ENCODE results near the gene MUC20. TPM values are rescaled to one million over a fixed set of nuclear protein-coding genes. Genes with fewer than 3 reads are reported as not detected.

MUC20 gene
- polyA plus RNA-seq, 1 donor (not counting 4 experiments of a cell fraction or from before 2014, with no cell fraction given), result 0.21 TPM

- H3K27ac ChIP-seq (ENCODE audit: control insufficient read depth, insufficient read depth, low read length), result no peak overlapping the region
- dilution Hi-C loops (cut with MboI; ENCODE audit: extremely low pct_ligation_motif_present, low sequenced_read_pairs), result no loop called here
- TF ChIP-seq EZH2 (IDR thresholded peaks at IDR 0.05; ENCODE audit: low read length) (no peak), CTCF (optimal IDR thresholded peaks at IDR 0.05 in 1 of 3, IDR thresholded peaks at IDR 0.05 in 1 of 3, conservative IDR thresholded peaks at IDR 0.05 in 1 of 3; ENCODE audit: extremely low read depth in 1 of 3, insufficient read depth in 2 of 3, low read length in 3 of 3) (no peak)
Observed at GRCh38 chr3:195744437-195744836, 23.7 kb downstream of the MUC20 start.

GRCh38 chr3:195746346-195746745 is 25.6 kb downstream of the MUC20 start:
- Histone ChIP-seq H3K27me3 (ENCODE audit: control insufficient read depth, extremely low read depth, insufficient read depth, low read length) (peaks cover 3% of the 10 kb centered on the region), H3K9ac (ENCODE audit: control insufficient read depth, extremely low read depth, insufficient read depth, low read length) (no peak overlapping the region), H3K9me3 (ENCODE audit: control insufficient read depth, low read depth, low read length) (no peaks in the 10 kb centered on the region), H4K20me1 (ENCODE audit: control insufficient read depth, extremely low read depth, insufficient read depth, low read length) (no peaks in the 10 kb centered on the region), H3K4me1 (ENCODE audit: control insufficient read depth, extremely low read depth, insufficient read depth, low read length) (no peaks in the 10 kb centered on the region), H3K36me3 (ENCODE audit: control insufficient read depth in 2 of 2, extremely low read depth in 1 of 2, insufficient read depth in 2 of 2, low read length in 2 of 2) (no peaks in the 10 kb centered on the region), H3K9me1 (ENCODE audit: control insufficient read depth, extremely low read depth, insufficient read depth, low read length) (no peaks in the 10 kb centered on the region), H3K27ac (ENCODE audit: control insufficient read depth, insufficient read depth, low read length) (no peak overlapping the region), H3K4me3 (ENCODE audit: control insufficient read depth in 2 of 3, extremely low read depth in 1 of 3, insufficient read depth in 2 of 3, low read depth in 1 of 3, low read length in 3 of 3) (no peak overlapping the region), H3K4me2 (ENCODE audit: control insufficient read depth, extremely low read depth, insufficient read depth, low read depth, low read length) (no peak overlapping the region), H3K79me2 (ENCODE audit: control insufficient read depth, insufficient read depth, low read length) (no peaks in the 10 kb centered on the region), H2AFZ (ENCODE audit: control insufficient read depth, low read length) (no peak overlapping the region)
- no peak for DNase-seq (ENCODE audit: low read depth, low spot score)
- TF ChIP-seq EZH2 (IDR thresholded peaks at IDR 0.05; ENCODE audit: low read length) (no peak), CTCF (optimal IDR thresholded peaks at IDR 0.05 in 1 of 3, IDR thresholded peaks at IDR 0.05 in 1 of 3, conservative IDR thresholded peaks at IDR 0.05 in 1 of 3; ENCODE audit: extremely low read depth in 1 of 3, insufficient read depth in 2 of 3, low read length in 3 of 3) (no peak)
- no peak for FAIRE-seq
- dilution Hi-C loops (cut with MboI; ENCODE audit: extremely low pct_ligation_motif_present, low sequenced_read_pairs), result no loop called here

More at GRCh38 chr3:195744437-195744836, 23.7 kb downstream of the MUC20 start:
- H2AFZ ChIP-seq (ENCODE audit: control insufficient read depth, low read length), result no peak overlapping the region
- no peaks in the 10 kb centered on the region for H4K20me1 ChIP-seq (ENCODE audit: control insufficient read depth, extremely low read depth, insufficient read depth, low read length)
- no peak for DNase-seq (ENCODE audit: low read depth, low spot score)
- no peaks in the 10 kb centered on the region for H3K4me1 ChIP-seq (ENCODE audit: control insufficient read depth, extremely low read depth, insufficient read depth, low read length)
- H3K4me3 ChIP-seq (ENCODE audit: control insufficient read depth in 2 of 3, extremely low read depth in 1 of 3, insufficient read depth in 2 of 3, low read depth in 1 of 3, low read length in 3 of 3), result no peak overlapping the region
- no peaks in the 10 kb centered on the region for H3K9me1 ChIP-seq (ENCODE audit: control insufficient read depth, extremely low read depth, insufficient read depth, low read length)
- H3K9me3 ChIP-seq (ENCODE audit: control insufficient read depth, low read depth, low read length), result no peaks in the 10 kb centered on the region
- H3K79me2 ChIP-seq (ENCODE audit: control insufficient read depth, insufficient read depth, low read length), result no peaks in the 10 kb centered on the region
- peaks cover 3% of the 10 kb centered on the region for H3K27me3 ChIP-seq (ENCODE audit: control insufficient read depth, extremely low read depth, insufficient read depth, low read length)
- H3K9ac ChIP-seq (ENCODE audit: control insufficient read depth, extremely low read depth, insufficient read depth, low read length), result no peak overlapping the region
- no peaks in the 10 kb centered on the region for H3K36me3 ChIP-seq (ENCODE audit: control insufficient read depth in 2 of 2, extremely low read depth in 1 of 2, insufficient read depth in 2 of 2, low read length in 2 of 2)
- no peak overlapping the region for H3K4me2 ChIP-seq (ENCODE audit: control insufficient read depth, extremely low read depth, insufficient read depth, low read depth, low read length)
- no peak for FAIRE-seq

Measured in keratinocyte (primary cell).